Small intestine (tissue), 7 donors: Measurements from ENCODE around the gene SYNM. TPM values are rescaled to one million over a fixed set of nuclear protein-coding genes. Genes with fewer than 3 reads are reported as not detected.

Experiments used
- DNase-seq, 2 donors: peaks; one replicate each; pipeline versions ENCODE4 v3.0.0 to v3.0.0-alpha.2; 2013
- FAIRE-seq: peaks from 2 replicates; lab custom pipeline; 2012; peaks lifted over from hg19 to GRCh38; lab: Jason Lieb, UNC
- H3K27ac ChIP-seq, 3 donors: one replicate each; pipeline ENCODE4 v1.5.1; 2013; ENCODE audit warnings: low read length in 2 of 3, mild to moderate bottlenecking in 2 of 3, control low read depth in 1 of 3, inconsistent platforms in 1 of 3, low read depth in 1 of 3, moderate library complexity in 1 of 3
- H3K27me3 ChIP-seq, 3 donors: one replicate each; pipeline ENCODE4 v1.6.1; 2013; ENCODE audit warnings: low read length in 3 of 3, inconsistent platforms in 1 of 3; ENCODE audit not compliant: control insufficient read depth in 3 of 3, insufficient read depth in 3 of 3
- H3K36me3 ChIP-seq, 3 donors: one replicate each; pipeline ENCODE4 v1.6.1; 2013; ENCODE audit warnings: low read length in 3 of 3, inconsistent platforms in 1 of 3, low read depth in 1 of 3, mild to moderate bottlenecking in 1 of 3, moderate library complexity in 1 of 3; ENCODE audit not compliant: control insufficient read depth in 3 of 3, insufficient read depth in 2 of 3
- H3K4me1 ChIP-seq, 3 donors: one replicate each; pipeline ENCODE4 v1.6.1; 2013; ENCODE audit warnings: low read length in 2 of 3, inconsistent platforms in 1 of 3, low read depth in 1 of 3, mild to moderate bottlenecking in 1 of 3, moderate library complexity in 1 of 3; ENCODE audit not compliant: control insufficient read depth in 3 of 3, insufficient read depth in 2 of 3
- H3K4me3 ChIP-seq, 3 donors: one replicate each; pipeline ENCODE4 v1.5.1; 2013; ENCODE audit warnings: low read length in 3 of 3, control low read depth in 1 of 3, inconsistent platforms in 1 of 3, low read depth in 1 of 3, mild to moderate bottlenecking in 1 of 3, moderate library complexity in 1 of 3
- H3K9me3 ChIP-seq, 2 donors: one replicate each; pipeline ENCODE4 v1.6.1; 2013; ENCODE audit warnings: low read depth in 1 of 2, low read length in 1 of 2; ENCODE audit not compliant: control insufficient read depth in 2 of 2, insufficient read depth in 1 of 2
- WGBS, 3 donors: extraction: QIAGEN DNeasy Blood & Tissue Kit; methylation state at CpG; one replicate each; pipeline ENCODE4 v1.1.7; 2013; 5-methylcytosine and 5-hydroxymethylcytosine counted together
- polyA plus RNA-seq, 4 donors: library from polyadenylated mRNA; stranded (reverse) in 3 of 4; unstranded in 1 of 4; fragments of 200-250 nt in 3 of 4; fragments of 120-200 nt in 1 of 4; gene quantifications; one replicate each; pipeline versions ENCODE4 v1.2.1 to v1.2.3, GENCODE V29; 2013
- donor health status: healthy with polysubstance abuse.
- donor health status: control.
- donor health status: control.
- donor health status: Bipolar disorder and iron deficiency.
- donor health status: healthy.

SYNM gene
- polyA plus RNA-seq, 4 donors: 2.9 to 18.1 (median 3.3) TPM

GRCh38 chr15:99180964-99181306 is 76.1 kb downstream of the SYNM start:
- H3K4me1 ChIP-seq: no peaks in the 10 kb centered on the region
- DNase-seq: no peak
- peaks cover 0 to 15% (median 0%) of the 10 kb centered on the region in 3 donors for H3K36me3 ChIP-seq
- H3K4me3 ChIP-seq: no peak overlapping the region
- H3K9me3 ChIP-seq: no peaks in the 10 kb centered on the region
- H3K27me3 ChIP-seq: no peaks in the 10 kb centered on the region
- H3K27ac ChIP-seq: no peak overlapping the region
- FAIRE-seq: no peak
- 67 to 79% (median 76%) methylated on average over 2 of the region's 2 CpGs for WGBS, 3 donors

GRCh38 chr15:99181545-99181971 is 76.7 kb downstream of the SYNM start:
- no peak overlapping the region for H3K27ac ChIP-seq
- H3K4me1 ChIP-seq: no peaks in the 10 kb centered on the region
- 43 to 78% (median 66%) methylated on average over 4 of the region's 4 CpGs for WGBS, 3 donors
- DNase-seq (no peak), FAIRE-seq (no peak)
- no peaks in the 10 kb centered on the region for H3K9me3 ChIP-seq
- H3K36me3 ChIP-seq: peaks cover 0 to 15% (median 0%) of the 10 kb centered on the region in 3 donors
- no peaks in the 10 kb centered on the region for H3K27me3 ChIP-seq
- H3K4me3 ChIP-seq: no peak overlapping the region

- DNase-seq (no peak), FAIRE-seq (no peak)
- 89 to 100% (median 93%) methylated on average over 1 of the region's 1 CpG for WGBS, 3 donors
- H3K4me3 ChIP-seq: no peak overlapping the region
- no peak overlapping the region for H3K27ac ChIP-seq
- peaks cover 0 to 15% (median 0%) of the 10 kb centered on the region in 3 donors for H3K36me3 ChIP-seq
- no peaks in the 10 kb centered on the region for H3K9me3 ChIP-seq
- H3K4me1 ChIP-seq: no peaks in the 10 kb centered on the region
- H3K27me3 ChIP-seq: no peaks in the 10 kb centered on the region
Measured at GRCh38 chr15:99182791-99183190, 77.9 kb downstream of the SYNM start.

Other genes with a start within 250 kb of the SYNM start
- under 1 TPM in 1 of 4 donors, not detected in 3; 0.12 TPM for gene PGPEP1L, start 97.3 kb upstream of the SYNM start, polyA plus RNA-seq
- gene TTC23, start 144.5 kb downstream of the SYNM start, polyA plus RNA-seq: 10 to 100 TPM in 1 of 4 donors, 1 to 10 TPM in 3; 3.6 to 17.2 (median 6.3) TPM
- 10 to 100 TPM; 23.7 to 46.7 (median 36.9) TPM for gene LRRC28, start 146.4 kb downstream of the SYNM start, polyA plus RNA-seq